Stimulated activated CD8-positive, alpha-beta memory T cell treated with anti-CD3 and anti-CD28 coated beads, Interleukin-7, amount 100 ng/mL, for 24 hours (primary cell): ENCODE results near the gene ARMCX1.
"Not testable (repeated sequence)": the region's sequence is repeated elsewhere in the genome, so short reads cannot be mapped to it uniquely, and the experiment has no call there.

Experiments used
- DNase-seq: peaks from one replicate; pipeline ENCODE4 v3.0.0-alpha.2; 2020; ENCODE audit warnings: low read depth

The ARMCX1 gene

GRCh38 chrX:101550362-101550750, at the start of gene ARMCX1:
Gene ARMCX1, plus strand, starts transcription at chrX:101550547. Its CDS starts 2,384 bp downstream, at chrX:101552931.
- no peak for DNase-seq

GRCh38 chrX:101502929-101503328, 47.4 kb upstream of the ARMCX1 start:
- DNase-seq = not testable (repeated sequence)

GRCh38 chrX:101507372-101507771, 43.0 kb upstream of the ARMCX1 start:
- no peak for DNase-seq

GRCh38 chrX:101507986-101508385, 42.4 kb upstream of the ARMCX1 start:
- DNase-seq = no peak

GRCh38 chrX:101530944-101531343, 19.4 kb upstream of the ARMCX1 start:
- DNase-seq = no peak

DNA sequence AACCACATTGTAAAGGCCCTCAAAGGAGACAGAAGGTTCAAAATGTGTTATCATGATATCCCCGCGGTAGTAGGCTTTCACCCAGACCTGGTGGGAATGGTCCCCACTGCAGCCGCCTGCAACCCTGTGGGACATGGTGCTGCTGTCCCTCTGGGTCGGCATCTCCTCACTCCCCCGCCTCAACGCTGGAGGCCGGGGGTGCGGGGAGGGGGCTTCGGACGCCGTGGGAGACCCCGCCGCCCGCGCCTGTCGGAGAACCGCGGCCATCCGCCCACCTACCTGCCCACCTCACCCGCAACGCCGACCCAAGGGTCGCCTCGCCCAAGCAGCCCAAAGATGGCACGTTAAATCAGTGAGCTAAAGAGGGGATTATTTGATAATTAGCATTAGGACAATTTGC, 11.2 kb upstream of the ARMCX1 start:
- DNase-seq = no peak

- no peak for DNase-seq
These were observed 518 bp downstream of the ARMCX1 start for GRCh38 chrX:101550751-101551379.

GRCh38 chrX:101551380-101551767, 1.0 kb downstream of the ARMCX1 start:
- DNase-seq = no peak

- DNase-seq = no peak
These were observed 2.4 kb downstream of the ARMCX1 start for GRCh38 chrX:101552714-101553113.

GRCh38 chrX:101564651-101565050, 14.3 kb downstream of the ARMCX1 start:
- no peak for DNase-seq

GRCh38 chrX:101595739-101596419, 45.5 kb downstream of the ARMCX1 start:
- no peak for DNase-seq

DNA sequence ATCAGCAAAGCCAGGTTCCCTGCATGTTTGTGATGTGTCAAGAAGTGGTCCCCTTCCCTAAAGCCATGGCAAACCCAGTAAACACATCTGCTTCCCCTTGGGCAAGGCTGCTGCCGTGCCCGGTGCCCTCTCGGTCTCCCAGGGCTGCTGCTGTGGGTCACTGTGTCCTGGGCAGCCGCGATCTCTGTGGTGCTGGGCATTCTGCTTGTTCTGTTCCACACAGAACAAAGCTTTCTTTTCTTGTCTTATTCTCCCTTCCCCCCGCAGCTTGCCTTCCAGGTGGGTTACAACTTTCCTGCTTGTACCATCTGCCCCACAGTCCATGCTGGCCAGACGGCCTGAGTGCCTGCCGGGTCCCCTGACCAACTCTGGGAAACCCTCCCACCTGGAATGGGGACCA, 49.2 kb downstream of the ARMCX1 start:
- DNase-seq = not testable (repeated sequence)

- no peak for DNase-seq
These were observed 51.7 kb downstream of the ARMCX1 start for GRCh38 chrX:101602077-101602476.
